Panc1 (cell line): Measurements from ENCODE around the gene DFFB. TPM values are rescaled to one million over a fixed set of nuclear protein-coding genes. Genes with fewer than 3 reads are reported as not detected.

Experiments used
- ATAC-seq: fragments of 200-7000 bp; cut with Tn5 transposase; 2 replicates; pipeline ENCODE4 v1.9.1; 2020; ENCODE audit warnings: mild to moderate bottlenecking, moderate library complexity
- BruUV-seq: library from RNA; stranded (reverse); fragments of 400-500 nt; replicated peaks from 2 replicates; lab custom pipeline; 2021; lab: Mats Ljungman, UMichigan
- CTCF ChIA-PET: fragments of 300-600 bp; sonication (Branson Sonifier 250); formaldehyde crosslinking; loops from one replicate; lab custom pipeline; 2022; ENCODE audit warnings: antibody characterized with exemption; lab: Charles Lee
- POLR2A ChIA-PET: fragments of 300-600 bp; sonication (Branson Sonifier 250); formaldehyde crosslinking; loops from one replicate; lab custom pipeline; 2022; ENCODE audit warnings: antibody characterized with exemption; lab: Charles Lee
- DNase-seq: peaks from one replicate; pipeline ENCODE4 v3.0.0-alpha.2; 2010; ENCODE audit warnings: low read depth, low spot score
- H3K27ac ChIP-seq: 2 replicates; pipeline ENCODE4 v1.5.1; 2011; ENCODE audit warnings: mild to moderate bottlenecking, low read length, inconsistent platforms
- H3K27me3 ChIP-seq: fragments of 200-500 bp; sonication (Bioruptor generic); 2 replicates; pipeline ENCODE4 v1.6.0; 2014; ENCODE audit warnings: low read length, inconsistent platforms; ENCODE audit not compliant: control insufficient read depth, insufficient read depth
- H3K36me3 ChIP-seq: fragments of 200-500 bp; sonication (Bioruptor generic); 2 replicates; pipeline ENCODE4 v1.5.1; 2014; ENCODE audit warnings: inconsistent platforms, mild to moderate bottlenecking, low read length, moderate library complexity; ENCODE audit not compliant: control insufficient read depth, insufficient read depth
- H3K4me1 ChIP-seq: 2 replicates; pipeline ENCODE4 v1.5.1; 2011; ENCODE audit warnings: inconsistent platforms, mild to moderate bottlenecking, low read length, moderate library complexity; ENCODE audit not compliant: control insufficient read depth, insufficient read depth
- H3K4me3 ChIP-seq, 2 experiments: 2 replicates each; pipeline ENCODE4 v1.5.1; 2011 to 2012; ENCODE audit warnings: low read depth in 2 of 2, low read length in 2 of 2, mild to moderate bottlenecking in 2 of 2, inconsistent platforms in 1 of 2, moderate library complexity in 1 of 2
- H3K9me3 ChIP-seq: fragments of 200-500 bp; sonication (Bioruptor generic); 2 replicates; pipeline ENCODE4 v1.5.1; 2014; ENCODE audit warnings: low read depth, mild to moderate bottlenecking, inconsistent platforms, low read length, moderate library complexity; ENCODE audit not compliant: control insufficient read depth, insufficient read depth
- CTCF ChIP-seq: fragments of 450-650 bp; IDR thresholded peaks from 2 replicates; pipeline ENCODE4 v1.5.1; 2017; ENCODE audit warnings: mild to moderate bottlenecking
- POLR2AphosphoS5 ChIP-seq: IDR thresholded peaks from 2 replicates; pipeline ENCODE4 v1.6.1; 2012; ENCODE audit warnings: mild to moderate bottlenecking, low read depth, low read length, moderate library complexity
- REST ChIP-seq, 2 experiments: IDR thresholded peaks; 2 replicates each; pipeline ENCODE4 v1.6.1; 2011 to 2012; ENCODE audit warnings: low read depth in 2 of 2, control low read depth in 1 of 2, low read length in 1 of 2, mild to moderate bottlenecking in 1 of 2, moderate library complexity in 1 of 2; ENCODE audit not compliant: insufficient read depth in 1 of 2
- SIN3A ChIP-seq: IDR thresholded peaks from 2 replicates; pipeline ENCODE4 v1.6.1; 2012; ENCODE audit warnings: low read depth, mild to moderate bottlenecking, low read length, moderate library complexity, borderline replicate concordance; ENCODE audit not compliant: insufficient read depth
- TCF7L2 ChIP-seq: IDR thresholded peaks from 2 replicates; pipeline ENCODE4 v1.6.1; 2011; ENCODE audit warnings: mild to moderate bottlenecking, low read depth, low read length, inconsistent platforms
- in situ Hi-C: cut with HindIII; loops from 2 replicates; pipeline ENCODE4 v1.10.0; 2016; ENCODE audit warnings: low sequenced_read_pairs, low pct_unique_long_range_greater_than_20kb
- intact Hi-C: fragments of 100-400 bp; cut with micrococcal nuclease; formaldehyde crosslinking; loops from one replicate; pipeline ENCODE4 v1.10.0; 2022; ENCODE audit not compliant: unreplicated experiment
- total RNA-seq: library from RNA; stranded (reverse); gene quantifications from one replicate; pipeline ENCODE4 v1.2.1, GENCODE V29; 2021; ENCODE audit not compliant: unreplicated experiment

The DFFB gene
- total RNA-seq, 1 experiment from 2014 or later: 3.0 TPM

GRCh38 chr1:3841491-3841890 lies 15.8 kb upstream of the DFFB start:
- in situ Hi-C loops: no loop called here
- no peaks in the 10 kb centered on the region for H3K27me3 ChIP-seq
- intact Hi-C loops: no loop called here
- H3K36me3 ChIP-seq: no peaks in the 10 kb centered on the region; the same call in 1 of the 2 replicates
- TF ChIP-seq CTCF (no peak), POLR2AphosphoS5 (no peak), SIN3A (no peak), REST (IDR thresholded peaks at IDR 0.05; ENCODE audit: insufficient read depth in 1 of 2, low read depth in 2 of 2, low read length in 1 of 2) (no peak), TCF7L2 (no peak)
- ChIA-PET CTCF (no interaction called here), POLR2A (interaction anchor here (0.6 kb wide), 1 partner anchor 32 kb away, joined by 3 read pairs; no protein-coding TSS in a partner anchor)
- peaks cover 11% of the 10 kb centered on the region; the same call in 1 of the 2 replicates for H3K9me3 ChIP-seq
- no peak overlapping the region for H3K4me3 ChIP-seq
- BruUV-seq: no TSS peak
- H3K27ac ChIP-seq: no peak overlapping the region
- no peak for ATAC-seq
- H3K4me1 ChIP-seq: no peaks in the 10 kb centered on the region
- DNase-seq: no peak

DNA sequence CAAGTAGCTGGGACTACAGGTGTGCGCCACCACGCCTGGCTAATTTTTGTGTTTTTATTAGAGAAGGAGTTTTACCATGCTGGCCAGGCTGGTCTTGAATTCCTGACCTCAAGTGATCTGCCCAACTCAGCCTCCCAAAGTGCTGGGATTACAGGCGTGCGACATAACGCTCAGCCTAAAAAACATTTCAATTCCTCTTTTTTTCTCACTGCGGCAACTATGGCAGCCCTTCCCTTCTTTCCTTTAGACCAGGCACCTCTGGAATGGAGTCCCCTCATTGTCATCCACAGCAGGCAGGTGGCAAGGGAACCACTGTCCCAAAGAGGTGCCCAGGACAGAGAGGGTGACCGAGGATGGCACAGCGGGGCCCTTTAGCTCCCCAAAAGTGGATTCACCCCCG lies 14.4 kb upstream of the DFFB start:
- ATAC-seq (no peak), DNase-seq (no peak)
- Histone ChIP-seq H3K4me3 (no peak overlapping the region), H3K36me3 (peaks cover 6% of the 10 kb centered on the region), H3K27ac (no peak overlapping the region), H3K9me3 (no peaks in the 10 kb centered on the region), H3K4me1 (no peaks in the 10 kb centered on the region), H3K27me3 (no peaks in the 10 kb centered on the region)
- POLR2A ChIA-PET: interaction anchor here (0.6 kb wide), 1 partner anchor 400 kb away, joined by 15 read pairs; no protein-coding TSS in a partner anchor
- CTCF ChIA-PET: no interaction called here
- intact Hi-C loops: no loop called here
- BruUV-seq: no TSS peak
- in situ Hi-C loops: no loop called here
- TF ChIP-seq TCF7L2 (no peak), SIN3A (no peak), POLR2AphosphoS5 (no peak), REST (IDR thresholded peaks at IDR 0.05; ENCODE audit: insufficient read depth in 1 of 2, low read depth in 2 of 2, low read length in 1 of 2) (no peak), CTCF (no peak)
